Measurements from ENCODE around the gene SRSF8. TPM values are rescaled to one million over a fixed set of nuclear protein-coding genes. Genes with fewer than 3 reads are reported as not detected.

SRSF8 gene
- total and polyA plus RNA-seq, 9 of the 15 experiments (the other 6 are each of a cell fraction or from before 2014, with no cell fraction given) = 18.0 to 53.4 (median 27.9) TPM

DNA sequence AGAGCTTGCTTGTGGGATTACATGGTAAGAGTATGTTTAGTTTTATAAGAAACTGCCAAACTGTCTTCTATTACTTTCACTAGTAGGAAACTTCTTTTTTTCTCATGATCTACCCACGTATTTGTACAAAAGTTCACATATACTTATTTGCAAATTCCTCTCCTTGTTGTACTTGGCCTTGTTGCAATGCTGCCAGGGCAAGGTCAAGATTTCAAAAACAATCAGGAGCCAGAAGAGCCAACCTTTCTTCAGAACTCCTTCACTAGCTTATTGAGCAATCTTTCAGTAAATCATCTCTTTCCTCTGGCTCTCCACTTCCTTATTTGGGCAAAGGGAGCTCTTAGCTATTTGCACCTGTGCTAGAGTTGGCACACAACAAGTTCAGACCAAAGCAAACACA is 9.7 kb downstream of the SRSF8 start:
- ChIA-PET POLR2A (interaction anchor here (1.2 to 1.5 kb wide), 3 partner anchors 12 to 30 kb away, joined by 4 to 5 read pairs (median 4); partner anchors contain the start of gene ENDOD1), CTCF (ENCODE audit: low intra/inter-chr PET ratio) (no interaction called here)
- no peak overlapping the region for H3K4me2 ChIP-seq (ENCODE audit: insufficient read depth, low read length)
- no peaks in the 10 kb centered on the region for H3K79me2 ChIP-seq (ENCODE audit: control insufficient read depth, insufficient read depth, low read length)
- no peak overlapping the region for H3K27ac ChIP-seq (ENCODE audit: extremely low read depth, low read depth, low read length)
- no peaks in the 10 kb centered on the region for H4K20me1 ChIP-seq (replicated peaks; ENCODE audit: control insufficient read depth, insufficient read depth, low read length)
- WGBS (ENCODE audit: insufficient coverage, low coverage, missing lambda C conversion rate) = 0% methylated on average over 1 of the region's 1 CpG
- in situ Hi-C loops (cut with MboI) (no loop called here), intact Hi-C loops (cut with micrococcal nuclease) (no loop called here)
- no peak for ATAC-seq
- H3K9me3 ChIP-seq (replicated peaks; ENCODE audit: control insufficient read depth, insufficient read depth, low read depth, low read length) = no peaks in the 10 kb centered on the region
- no peak for DNase-seq (ENCODE audit: extremely low read depth in 1 of 4, low spot score in 3 of 4)
- FAIRE-seq = no peak
- no peak overlapping the region for H3K9ac ChIP-seq (ENCODE audit: insufficient read depth in 1 of 2, low read depth in 2 of 2, low read length in 2 of 2)
- H3K4me1 ChIP-seq (replicated peaks in 1 of 2; ENCODE audit: control insufficient read depth in 2 of 2, insufficient read depth in 2 of 2, low read length in 2 of 2) = peaks cover 0 to 11% of the 10 kb centered on the region in 2 experiments; a peak in 3 of 5 replicates
- H3K27me3 ChIP-seq (ENCODE audit: control insufficient read depth in 2 of 2, insufficient read depth in 2 of 2, low read length in 2 of 2) = no peaks in the 10 kb centered on the region
- no peaks in the 10 kb centered on the region for H3K36me3 ChIP-seq (ENCODE audit: control insufficient read depth, insufficient read depth, low read length)
- H2AFZ ChIP-seq (ENCODE audit: low read depth, low read length) = no peak overlapping the region
- H3K4me3 ChIP-seq = no peak overlapping the region
- no TSS peak for BruUV-seq (replicated peaks)
- no peaks in the 10 kb centered on the region for H3K9me1 ChIP-seq (ENCODE audit: control insufficient read depth, insufficient read depth, low read length)
- no peak for TF ChIP-seq ZNF830 (CRISPR knock-in tag; IDR thresholded peaks at IDR 0.05)
- TF ChIP-seq TEAD1 (CRISPR knock-in tag; IDR thresholded peaks at IDR 0.05) = no peak
- TF ChIP-seq U2AF2 (optimal IDR thresholded peaks at IDR 0.05; ENCODE audit: low read depth, low read length) = no peak
- TF ChIP-seq ZNF431 (CRISPR knock-in tag; IDR thresholded peaks at IDR 0.05) = no peak
- TF ChIP-seq, protein P1, sequence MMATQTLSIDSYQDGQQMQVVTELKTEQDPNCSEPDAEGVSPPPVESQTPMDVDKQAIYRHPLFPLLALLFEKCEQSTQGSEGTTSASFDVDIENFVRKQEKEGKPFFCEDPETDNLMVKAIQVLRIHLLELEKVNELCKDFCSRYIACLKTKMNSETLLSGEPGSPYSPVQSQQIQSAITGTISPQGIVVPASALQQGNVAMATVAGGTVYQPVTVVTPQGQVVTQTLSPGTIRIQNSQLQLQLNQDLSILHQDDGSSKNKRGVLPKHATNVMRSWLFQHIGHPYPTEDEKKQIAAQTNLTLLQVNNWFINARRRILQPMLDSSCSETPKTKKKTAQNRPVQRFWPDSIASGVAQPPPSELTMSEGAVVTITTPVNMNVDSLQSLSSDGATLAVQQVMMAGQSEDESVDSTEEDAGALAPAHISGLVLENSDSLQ (IDR thresholded peaks at IDR 0.05) = peak; percentile 37; the same call in 1 of the 2 replicates
- TF ChIP-seq FOXA3 (CRISPR knock-in tag; conservative IDR thresholded peaks at IDR 0.05 in 1 of 2, IDR thresholded peaks at IDR 0.05 in 1 of 2) = no peak
- TF ChIP-seq YY1 (IDR thresholded peaks at IDR 0.05; ENCODE audit: borderline replicate concordance in 1 of 3, control insufficient read depth in 1 of 3, extremely low read depth in 1 of 3, insufficient read depth in 3 of 3, insufficient read length in 1 of 3, insufficient replicate concordance in 2 of 3, low read depth in 1 of 3, low read length in 2 of 3) = no peak
- TF ChIP-seq ETV5 (CRISPR knock-in tag; IDR thresholded peaks at IDR 0.05; ENCODE audit: low read depth) = no peak
- peak; percentile 87 for TF ChIP-seq MEIS2 (IDR thresholded peaks at IDR 0.05; ENCODE audit: partially characterized antibody)
- TF ChIP-seq CEBPG (CRISPR knock-in tag; IDR thresholded peaks at IDR 0.05) = peak; percentile 89
- TF ChIP-seq CEBPG (tag; conservative IDR thresholded peaks at IDR 0.05 in 1 of 2, IDR thresholded peaks at IDR 0.05 in 1 of 2) = peak; percentile 93 to 99
- no peak for TF ChIP-seq ZNF583 (CRISPR knock-in tag; IDR thresholded peaks at IDR 0.05)
- no peak for TF ChIP-seq HDAC1 (IDR thresholded peaks at IDR 0.05)
- TF ChIP-seq, protein P2, sequence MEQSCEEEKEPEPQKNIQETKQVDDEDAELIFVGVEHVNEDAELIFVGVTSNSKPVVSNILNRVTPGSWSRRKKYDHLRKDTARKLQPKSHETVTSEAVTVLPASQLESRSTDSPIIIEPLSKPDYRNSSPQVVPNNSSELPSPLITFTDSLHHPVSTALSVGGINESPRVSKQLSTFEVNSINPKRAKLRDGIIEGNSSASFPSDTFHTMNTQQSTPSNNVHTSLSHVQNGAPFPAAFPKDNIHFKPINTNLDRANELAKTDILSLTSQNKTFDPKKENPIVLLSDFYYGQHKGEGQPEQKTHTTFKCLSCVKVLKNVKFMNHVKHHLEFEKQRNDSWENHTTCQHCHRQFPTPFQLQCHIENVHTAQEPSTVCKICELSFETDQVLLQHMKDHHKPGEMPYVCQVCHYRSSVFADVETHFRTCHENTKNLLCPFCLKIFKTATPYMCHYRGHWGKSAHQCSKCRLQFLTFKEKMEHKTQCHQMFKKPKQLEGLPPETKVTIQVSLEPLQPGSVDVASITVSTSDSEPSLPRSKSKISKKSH (CRISPR knock-in tag; IDR thresholded peaks at IDR 0.05) = no peak
- TF ChIP-seq, protein P3, sequence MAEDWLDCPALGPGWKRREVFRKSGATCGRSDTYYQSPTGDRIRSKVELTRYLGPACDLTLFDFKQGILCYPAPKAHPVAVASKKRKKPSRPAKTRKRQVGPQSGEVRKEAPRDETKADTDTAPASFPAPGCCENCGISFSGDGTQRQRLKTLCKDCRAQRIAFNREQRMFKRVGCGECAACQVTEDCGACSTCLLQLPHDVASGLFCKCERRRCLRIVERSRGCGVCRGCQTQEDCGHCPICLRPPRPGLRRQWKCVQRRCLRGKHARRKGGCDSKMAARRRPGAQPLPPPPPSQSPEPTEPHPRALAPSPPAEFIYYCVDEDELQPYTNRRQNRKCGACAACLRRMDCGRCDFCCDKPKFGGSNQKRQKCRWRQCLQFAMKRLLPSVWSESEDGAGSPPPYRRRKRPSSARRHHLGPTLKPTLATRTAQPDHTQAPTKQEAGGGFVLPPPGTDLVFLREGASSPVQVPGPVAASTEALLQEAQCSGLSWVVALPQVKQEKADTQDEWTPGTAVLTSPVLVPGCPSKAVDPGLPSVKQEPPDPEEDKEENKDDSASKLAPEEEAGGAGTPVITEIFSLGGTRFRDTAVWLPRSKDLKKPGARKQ (CRISPR knock-in tag; IDR thresholded peaks at IDR 0.05) = no peak
- TF ChIP-seq ARID2 (IDR thresholded peaks at IDR 0.05) = no peak
